Subcutaneous abdominal adipose tissue (tissue), 5 donors: Measurements from ENCODE around the gene MKLN1.
A peak's percentile ranks its signal among the peaks of the same experiment; 100 is the strongest.

Experiments
- H3K27ac ChIP-seq: one replicate; pipeline ENCODE4 v1.7.0; 2013; ENCODE audit warnings: low read depth, mild to moderate bottlenecking, inconsistent platforms, low read length, moderate library complexity
- H3K27me3 ChIP-seq, 5 donors: one replicate each; pipeline ENCODE4 v1.7.0; 2013; ENCODE audit warnings: low read length in 5 of 5, inconsistent platforms in 1 of 5; ENCODE audit not compliant: control insufficient read depth in 5 of 5, insufficient read depth in 4 of 5
- H3K36me3 ChIP-seq, 5 donors: one replicate each; pipeline ENCODE4 v1.7.0; 2013; ENCODE audit warnings: low read length in 5 of 5; ENCODE audit not compliant: control insufficient read depth in 5 of 5, insufficient read depth in 5 of 5
- H3K4me1 ChIP-seq, 5 donors: one replicate each; pipeline ENCODE4 v1.7.0; 2013; ENCODE audit warnings: low read length in 5 of 5, mild to moderate bottlenecking in 3 of 5, moderate library complexity in 1 of 5; ENCODE audit not compliant: control insufficient read depth in 5 of 5, insufficient read depth in 5 of 5
- H3K4me3 ChIP-seq, 5 donors: one replicate each; pipeline ENCODE4 v1.7.0; 2013; ENCODE audit warnings: low read length in 5 of 5, low read depth in 1 of 5
- H3K9ac ChIP-seq, 5 donors: one replicate each; pipeline ENCODE4 v1.7.0; 2013; ENCODE audit warnings: low read length in 5 of 5, mild to moderate bottlenecking in 4 of 5, moderate library complexity in 3 of 5
- H3K9me3 ChIP-seq, 5 donors: one replicate each; pipeline ENCODE4 v1.7.0; 2013; ENCODE audit warnings: low read length in 5 of 5; ENCODE audit not compliant: control insufficient read depth in 5 of 5
- donor health status: healthy.
- donor health status: healthy.
- donor health status: healthy.
- donor health status: healthy.
- donor health status: healthy.

The MKLN1 gene

GRCh38 chr7:131364767-131365344, 37.2 kb downstream of the MKLN1 start:
- no peak overlapping the region for H3K27ac ChIP-seq

GRCh38 chr7:131365838-131366237, 38.2 kb downstream of the MKLN1 start:
- peaks cover 0 to 34% (median 22%) of the 10 kb centered on the region in 5 donors for H3K4me1 ChIP-seq

More at GRCh38 chr7:131364767-131365344, 37.2 kb downstream of the MKLN1 start:
- Histone ChIP-seq H3K27me3 (no peaks in the 10 kb centered on the region), H3K9ac (no peak overlapping the region), H3K4me1 (peaks cover 0 to 36% (median 18%) of the 10 kb centered on the region in 5 donors), H3K9me3 (no peaks in the 10 kb centered on the region), H3K4me3 (no peak overlapping the region), H3K36me3 (no peaks in the 10 kb centered on the region)

GRCh38 chr7:131369354-131369753, 41.7 kb downstream of the MKLN1 start:
- no peaks in the 10 kb centered on the region for H3K36me3 ChIP-seq
- H3K4me3 ChIP-seq: no peak overlapping the region
- no peak overlapping the region for H3K27ac ChIP-seq
- H3K4me1 ChIP-seq: peaks cover 0 to 31% (median 21%) of the 10 kb centered on the region in 5 donors
- no peaks in the 10 kb centered on the region for H3K27me3 ChIP-seq
- no peak overlapping the region for H3K9ac ChIP-seq
- no peaks in the 10 kb centered on the region for H3K9me3 ChIP-seq

More at GRCh38 chr7:131365838-131366237, 38.2 kb downstream of the MKLN1 start:
- no peaks in the 10 kb centered on the region for H3K9me3 ChIP-seq
- no peak overlapping the region for H3K9ac ChIP-seq
- H3K27me3 ChIP-seq: no peaks in the 10 kb centered on the region
- no peaks in the 10 kb centered on the region for H3K36me3 ChIP-seq
- peak overlapping the region; percentile 3 for H3K27ac ChIP-seq
- no peak overlapping the region for H3K4me3 ChIP-seq

GRCh38 chr7:131370523-131370968, 42.9 kb downstream of the MKLN1 start:
- Histone ChIP-seq H3K27ac (no peak overlapping the region), H3K4me3 (no peak overlapping the region), H3K36me3 (no peaks in the 10 kb centered on the region), H3K27me3 (no peaks in the 10 kb centered on the region), H3K9ac (no peak overlapping the region), H3K4me1 (peaks cover 0 to 35% (median 17%) of the 10 kb centered on the region in 5 donors), H3K9me3 (no peaks in the 10 kb centered on the region)

GRCh38 chr7:131371411-131371810, 43.7 kb downstream of the MKLN1 start:
- no peak overlapping the region for H3K27ac ChIP-seq
- no peaks in the 10 kb centered on the region for H3K9me3 ChIP-seq
- H3K4me3 ChIP-seq: no peak overlapping the region
- no peak overlapping the region for H3K9ac ChIP-seq
- no peaks in the 10 kb centered on the region for H3K27me3 ChIP-seq
- H3K4me1 ChIP-seq: peaks cover 0 to 28% (median 17%) of the 10 kb centered on the region in 5 donors
- H3K36me3 ChIP-seq: no peaks in the 10 kb centered on the region

- no peak overlapping the region for H3K9ac ChIP-seq
- no peaks in the 10 kb centered on the region for H3K36me3 ChIP-seq
- H3K27me3 ChIP-seq: no peaks in the 10 kb centered on the region
- H3K4me1 ChIP-seq: peaks cover 0 to 26% (median 14%) of the 10 kb centered on the region in 5 donors
- H3K9me3 ChIP-seq: no peaks in the 10 kb centered on the region
- no peak overlapping the region for H3K27ac ChIP-seq
- no peak overlapping the region for H3K4me3 ChIP-seq
Observed at GRCh38 chr7:131372554-131372953, 44.9 kb downstream of the MKLN1 start.

- Histone ChIP-seq H3K27ac (no peak overlapping the region), H3K9me3 (no peaks in the 10 kb centered on the region), H3K4me3 (no peak overlapping the region), H3K36me3 (no peaks in the 10 kb centered on the region), H3K27me3 (no peaks in the 10 kb centered on the region), H3K4me1 (peaks cover 0 to 24% (median 10%) of the 10 kb centered on the region in 5 donors), H3K9ac (no peak overlapping the region)
Observed at GRCh38 chr7:131374821-131375220, 47.1 kb downstream of the MKLN1 start.

- Histone ChIP-seq H3K4me3 (no peak overlapping the region), H3K4me1 (peaks cover 0 to 7% (median 0%) of the 10 kb centered on the region in 5 donors), H3K27me3 (no peaks in the 10 kb centered on the region), H3K9ac (no peak overlapping the region), H3K36me3 (peaks cover 0 to 4% (median 0%) of the 10 kb centered on the region in 5 donors), H3K27ac (no peak overlapping the region), H3K9me3 (no peaks in the 10 kb centered on the region)
Observed at GRCh38 chr7:131381069-131381838, 53.6 kb downstream of the MKLN1 start.

- Histone ChIP-seq H3K27ac (no peak overlapping the region), H3K27me3 (no peaks in the 10 kb centered on the region)
Observed at GRCh38 chr7:131383417-131384285, 56.0 kb downstream of the MKLN1 start.

More at GRCh38 chr7:131383417-131384285, 56.0 kb downstream of the MKLN1 start:
- Histone ChIP-seq H3K4me3 (no peak overlapping the region), H3K9me3 (no peaks in the 10 kb centered on the region), H3K9ac (no peak overlapping the region), H3K4me1 (peaks cover 0 to 7% (median 0%) of the 10 kb centered on the region in 5 donors), H3K36me3 (peaks cover 0 to 7% (median 0%) of the 10 kb centered on the region in 5 donors)
